Smooth muscle cell (in vitro differentiated cells): ENCODE measurements around the gene TERT. TPM values are rescaled to one million over a fixed set of nuclear protein-coding genes. Genes with fewer than 3 reads are reported as not detected.
"Not testable (repeated sequence)": the region's sequence is repeated elsewhere in the genome, so short reads cannot be mapped to it uniquely, and the experiment has no call there.

Experiments
- DNase-seq: peaks from one replicate; lab custom pipeline; 2025; ENCODE audit not compliant: unreplicated experiment; lab: John Stamatoyannopoulos, UW
- H2AFZ ChIP-seq: fragments of 200-600 bp; sonication (generic); 2 replicates; pipeline ENCODE4 v1.6.0; 2016; ENCODE audit warnings: antibody characterized with exemption, low read depth, mild to moderate bottlenecking
- H3F3A ChIP-seq: fragments of 200-600 bp; sonication (generic); 2 replicates; pipeline ENCODE4 v1.6.0; 2017; ENCODE audit warnings: antibody characterized with exemption, low read depth
- H3K27ac ChIP-seq: fragments of 200-600 bp; sonication (generic); 2 replicates; pipeline ENCODE4 v1.5.1; 2016; ENCODE audit warnings: low read depth, mild to moderate bottlenecking
- H3K27me3 ChIP-seq: fragments of 200-600 bp; sonication (generic); 2 replicates; pipeline ENCODE4 v1.6.1; 2016; ENCODE audit warnings: low read depth, mild to moderate bottlenecking
- H3K36me3 ChIP-seq: fragments of 200-600 bp; sonication (generic); 2 replicates; pipeline ENCODE4 v1.5.1; 2016; ENCODE audit warnings: low read depth
- H3K4me1 ChIP-seq: fragments of 200-600 bp; sonication (generic); 2 replicates; pipeline ENCODE4 v1.5.1; 2016; ENCODE audit warnings: low read depth
- H3K4me2 ChIP-seq: fragments of 200-600 bp; sonication (generic); 2 replicates; pipeline ENCODE4 v1.6.0; 2016; ENCODE audit warnings: mild to moderate bottlenecking
- H3K4me3 ChIP-seq: fragments of 200-600 bp; sonication (generic); 2 replicates; pipeline ENCODE4 v1.5.1; 2016; ENCODE audit warnings: mild to moderate bottlenecking
- H3K79me2 ChIP-seq: fragments of 200-600 bp; sonication (generic); 2 replicates; pipeline ENCODE4 v1.6.0; 2016; ENCODE audit warnings: low read depth, mild to moderate bottlenecking
- H3K9ac ChIP-seq: fragments of 200-600 bp; sonication (generic); 2 replicates; pipeline ENCODE4 v1.6.0; 2016; ENCODE audit warnings: low read depth
- H3K9me3 ChIP-seq: fragments of 200-600 bp; sonication (generic); replicated peaks from 2 replicates; pipeline ENCODE4 v1.5.1; 2016; ENCODE audit warnings: low read depth
- H4K20me1 ChIP-seq: fragments of 200-600 bp; sonication (generic); 2 replicates; pipeline ENCODE4 v1.6.0; 2016; ENCODE audit warnings: low read depth
- WGBS: methylation state at CpG from one replicate; pipeline ENCODE4 v1.1.7; 2016; ENCODE audit warnings: low lambda C conversion rate; 5-methylcytosine and 5-hydroxymethylcytosine counted together
- polyA plus RNA-seq: library from polyadenylated mRNA; unstranded; fragments of >200 nt; fragmentation: Nextera tagmentation; extraction: Ambion mirVana; gene quantifications from 2 replicates; pipeline ENCODE4 v1.2.1, GENCODE V29; 2016
- total RNA-seq: library from RNA; depleted of rRNA; stranded (reverse); fragments of >200 nt; gene quantifications from 2 replicates; pipeline ENCODE4 v1.2.3, GENCODE V29; 2014
- TF ChIP-seq, protein P1 (sequence below): fragments of 200-600 bp; sonication (generic); IDR thresholded peaks from 2 replicates; pipeline ENCODE4 v1.5.1; 2017; ENCODE audit warnings: borderline replicate concordance, mild to moderate bottlenecking, antibody characterized with exemption; ENCODE audit not compliant: insufficient read depth, poor library complexity, severe bottlenecking

Gene TERT
- total and polyA plus RNA-seq, 2 experiments from 2014 or later: not detected

DNA sequence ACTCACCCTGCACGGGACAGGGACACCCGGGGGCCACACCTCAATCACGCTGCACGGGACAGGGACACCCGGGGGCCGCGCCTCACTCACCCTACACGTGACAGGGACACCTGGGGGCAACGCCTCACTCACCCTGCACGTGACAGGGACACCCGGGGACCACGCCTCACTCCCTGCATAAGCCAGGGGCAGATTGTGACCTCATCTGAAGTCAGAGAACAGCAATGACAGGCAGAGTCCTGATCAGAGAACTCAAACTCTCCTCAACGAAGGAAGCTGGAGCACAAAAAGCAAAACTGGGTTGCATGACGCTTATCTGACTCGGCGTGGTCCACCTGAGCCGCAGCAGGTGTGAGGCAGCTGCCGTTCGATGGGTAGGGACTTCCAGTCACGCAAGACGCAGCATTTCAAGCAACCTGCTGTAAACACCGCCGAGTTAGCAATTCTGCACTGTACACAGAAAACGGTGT is 3.2 kb downstream of the TERT start:
- Histone ChIP-seq H3K36me3 (no peaks in the 10 kb centered on the region), H3K9ac (no peak overlapping the region), H4K20me1 (no peaks in the 10 kb centered on the region), H3F3A (no peaks in the 10 kb centered on the region), H3K4me3 (no peak overlapping the region), H3K4me2 (no peak overlapping the region), H3K4me1 (no peaks in the 10 kb centered on the region), H3K27ac (no peak overlapping the region), H2AFZ (no peak overlapping the region), H3K9me3 (no peaks in the 10 kb centered on the region), H3K27me3 (peaks cover 39% of the 10 kb centered on the region), H3K79me2 (no peaks in the 10 kb centered on the region)
- WGBS: 89% methylated on average over 24 of the region's 24 CpGs
- DNase-seq: no peak
- TF ChIP-seq, protein P1, sequence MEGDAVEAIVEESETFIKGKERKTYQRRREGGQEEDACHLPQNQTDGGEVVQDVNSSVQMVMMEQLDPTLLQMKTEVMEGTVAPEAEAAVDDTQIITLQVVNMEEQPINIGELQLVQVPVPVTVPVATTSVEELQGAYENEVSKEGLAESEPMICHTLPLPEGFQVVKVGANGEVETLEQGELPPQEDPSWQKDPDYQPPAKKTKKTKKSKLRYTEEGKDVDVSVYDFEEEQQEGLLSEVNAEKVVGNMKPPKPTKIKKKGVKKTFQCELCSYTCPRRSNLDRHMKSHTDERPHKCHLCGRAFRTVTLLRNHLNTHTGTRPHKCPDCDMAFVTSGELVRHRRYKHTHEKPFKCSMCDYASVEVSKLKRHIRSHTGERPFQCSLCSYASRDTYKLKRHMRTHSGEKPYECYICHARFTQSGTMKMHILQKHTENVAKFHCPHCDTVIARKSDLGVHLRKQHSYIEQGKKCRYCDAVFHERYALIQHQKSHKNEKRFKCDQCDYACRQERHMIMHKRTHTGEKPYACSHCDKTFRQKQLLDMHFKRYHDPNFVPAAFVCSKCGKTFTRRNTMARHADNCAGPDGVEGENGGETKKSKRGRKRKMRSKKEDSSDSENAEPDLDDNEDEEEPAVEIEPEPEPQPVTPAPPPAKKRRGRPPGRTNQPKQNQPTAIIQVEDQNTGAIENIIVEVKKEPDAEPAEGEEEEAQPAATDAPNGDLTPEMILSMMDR: no peak

DNA sequence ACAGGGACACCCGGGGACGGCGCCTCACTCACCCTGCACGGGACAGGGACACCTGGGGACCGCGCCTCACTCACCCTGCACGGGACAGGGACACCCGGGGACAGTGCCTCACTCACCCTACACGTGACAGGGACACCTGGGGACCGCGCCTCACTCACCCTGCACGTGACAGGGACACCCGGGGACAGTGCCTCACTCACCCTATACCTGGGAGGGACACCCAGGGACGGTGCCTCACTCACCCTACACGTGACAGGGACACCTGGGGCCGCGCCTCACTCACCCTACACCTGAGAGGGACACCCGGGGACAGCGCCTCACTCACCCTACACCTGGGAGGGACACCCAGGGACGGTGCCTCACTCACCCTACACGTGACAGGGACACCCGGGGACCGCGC is 3.9 kb downstream of the TERT start:
- not testable (repeated sequence) for H2AFZ ChIP-seq, H3K9me3 ChIP-seq, H3K9ac ChIP-seq, H3K4me3 ChIP-seq, DNase-seq, H4K20me1 ChIP-seq, H3K4me2 ChIP-seq, H3K79me2 ChIP-seq, H3K4me1 ChIP-seq, H3K36me3 ChIP-seq, H3F3A ChIP-seq, H3K27ac ChIP-seq
- WGBS: 90% methylated on average over 22 of the region's 24 CpGs
- H3K27me3 ChIP-seq: peaks cover 32% of the 10 kb centered on the region

DNA sequence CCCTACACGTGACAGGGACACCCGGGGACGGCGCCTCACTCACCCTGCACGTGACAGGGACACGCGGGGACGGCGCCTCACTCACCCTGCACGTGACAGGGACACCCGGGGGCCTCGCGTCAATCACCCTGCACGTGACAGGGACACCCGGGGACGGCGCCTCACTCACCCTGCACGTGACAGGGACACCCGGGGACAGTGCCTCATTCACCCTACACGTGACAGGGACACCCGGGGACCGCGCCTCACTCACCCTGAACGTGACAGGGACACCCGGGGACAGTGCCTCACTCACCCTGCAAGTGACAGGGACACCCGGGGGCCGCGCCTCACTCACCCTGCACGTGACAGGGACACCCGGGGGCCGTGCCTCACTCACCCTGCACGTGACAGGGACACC is 5.3 kb downstream of the TERT start:
- not testable (repeated sequence) for H3K79me2 ChIP-seq, H3K36me3 ChIP-seq, H3K9ac ChIP-seq, DNase-seq, H3F3A ChIP-seq, H4K20me1 ChIP-seq, H3K4me1 ChIP-seq, H3K4me2 ChIP-seq, H3K27ac ChIP-seq, H2AFZ ChIP-seq, H3K4me3 ChIP-seq, H3K9me3 ChIP-seq
- no CpG with 5 or more reads among the region's 32 CpGs for WGBS
- H3K27me3 ChIP-seq: peaks cover 18% of the 10 kb centered on the region

DNA sequence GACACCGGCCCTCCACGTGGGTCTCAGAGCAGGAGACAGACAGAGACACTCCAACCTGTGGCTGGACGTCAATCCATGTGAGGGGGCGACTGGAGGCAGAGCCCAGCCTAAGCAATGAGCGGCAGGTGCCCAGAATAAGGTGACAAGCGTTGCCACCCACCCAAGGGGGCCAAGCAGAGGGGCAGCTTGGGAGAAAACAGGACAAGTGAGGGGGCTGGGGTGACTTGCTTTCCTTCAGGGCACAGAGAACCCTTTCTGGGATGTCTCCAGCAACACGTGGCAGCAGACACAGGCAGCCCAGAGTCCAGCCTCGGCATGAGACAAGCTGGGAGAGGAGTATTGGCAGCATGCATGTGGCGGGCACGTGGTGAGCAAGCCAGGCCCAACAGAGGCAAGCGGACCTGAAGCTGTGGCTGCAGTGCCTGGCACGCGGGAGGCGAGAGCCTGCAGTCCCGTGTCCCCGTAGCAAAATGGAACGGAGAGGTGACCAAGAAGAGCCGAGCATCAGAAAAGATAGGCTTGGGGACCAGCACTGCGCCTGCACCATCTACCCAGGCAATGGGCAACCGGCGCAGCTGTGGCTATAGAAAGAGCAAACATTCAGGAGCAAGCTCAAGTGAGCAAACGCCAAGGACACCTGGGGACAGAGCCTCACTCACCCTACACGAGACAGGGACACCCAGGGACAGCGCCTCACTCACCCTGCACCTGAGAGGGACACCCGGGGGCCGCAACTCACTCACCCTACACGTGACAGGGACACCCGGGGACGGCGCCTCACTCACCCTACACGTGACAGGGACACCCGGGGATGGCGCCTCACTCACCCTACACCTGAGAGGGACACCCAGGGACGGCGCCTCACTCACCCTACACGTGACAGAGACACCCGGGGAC is 6.2 kb downstream of the TERT start:
- WGBS: 94% methylated on average over 33 of the region's 37 CpGs

More for the DNA sequence above, 6.2 kb downstream of the TERT start:
- Histone ChIP-seq H3K4me1 (no peaks in the 10 kb centered on the region), H3K4me2 (no peak overlapping the region), H3K36me3 (no peaks in the 10 kb centered on the region), H4K20me1 (no peaks in the 10 kb centered on the region), H2AFZ (no peak overlapping the region), H3F3A (no peaks in the 10 kb centered on the region), H3K4me3 (no peak overlapping the region), H3K27me3 (peaks cover 9% of the 10 kb centered on the region), H3K79me2 (no peaks in the 10 kb centered on the region), H3K9me3 (no peaks in the 10 kb centered on the region), H3K27ac (no peak overlapping the region), H3K9ac (no peak overlapping the region)
- TF ChIP-seq, protein P1: no peak
- DNase-seq: no peak
